Measurements from ENCODE around the gene LRRC7. TPM values are rescaled to one million over a fixed set of nuclear protein-coding genes. Genes with fewer than 3 reads are reported as not detected.

The LRRC7 gene
- total RNA-seq, 1 donor from 2014 or later: 11.5 TPM

GRCh38 chr1:69744381-69744780, 176.7 kb downstream of the LRRC7 start:
- Histone ChIP-seq H3K9me3 (ENCODE audit: control insufficient read depth in 3 of 3, low read length in 3 of 3) (no peaks in the 10 kb centered on the region), H3K4me1 (ENCODE audit: control insufficient read depth in 3 of 3, insufficient read depth in 3 of 3, low read length in 3 of 3) (no peaks in the 10 kb centered on the region), H3K9ac (ENCODE audit: low read depth in 1 of 3, low read length in 3 of 3) (no peak overlapping the region), H3K27me3 (ENCODE audit: control insufficient read depth in 3 of 3, insufficient read depth in 3 of 3, low read length in 3 of 3) (no peaks in the 10 kb centered on the region), H3K27ac (ENCODE audit: low read depth, low read length) (no peak overlapping the region), H3K36me3 (ENCODE audit: control insufficient read depth in 3 of 3, insufficient read depth in 3 of 3, low read length in 3 of 3) (no peaks in the 10 kb centered on the region), H3K4me3 (ENCODE audit: low read length in 3 of 3) (no peak overlapping the region)

- H3K4me3 ChIP-seq (ENCODE audit: low read length in 3 of 3): no peak overlapping the region
- no peak overlapping the region for H3K9ac ChIP-seq (ENCODE audit: low read depth in 1 of 3, low read length in 3 of 3)
- H3K27ac ChIP-seq (ENCODE audit: low read depth, low read length): no peak overlapping the region
- no peaks in the 10 kb centered on the region for H3K4me1 ChIP-seq (ENCODE audit: control insufficient read depth in 3 of 3, insufficient read depth in 3 of 3, low read length in 3 of 3)
- no peaks in the 10 kb centered on the region for H3K9me3 ChIP-seq (ENCODE audit: control insufficient read depth in 3 of 3, low read length in 3 of 3)
- no peaks in the 10 kb centered on the region for H3K36me3 ChIP-seq (ENCODE audit: control insufficient read depth in 3 of 3, insufficient read depth in 3 of 3, low read length in 3 of 3)
- H3K27me3 ChIP-seq (ENCODE audit: control insufficient read depth in 3 of 3, insufficient read depth in 3 of 3, low read length in 3 of 3): no peaks in the 10 kb centered on the region
Observed at GRCh38 chr1:69747207-69747606, 179.5 kb downstream of the LRRC7 start.

- Histone ChIP-seq H3K36me3 (ENCODE audit: control insufficient read depth in 3 of 3, insufficient read depth in 3 of 3, low read length in 3 of 3) (no peaks in the 10 kb centered on the region), H3K9me3 (ENCODE audit: control insufficient read depth in 3 of 3, low read length in 3 of 3) (no peaks in the 10 kb centered on the region), H3K9ac (ENCODE audit: low read depth in 1 of 3, low read length in 3 of 3) (no peak overlapping the region), H3K4me1 (ENCODE audit: control insufficient read depth in 3 of 3, insufficient read depth in 3 of 3, low read length in 3 of 3) (no peaks in the 10 kb centered on the region), H3K27me3 (ENCODE audit: control insufficient read depth in 3 of 3, insufficient read depth in 3 of 3, low read length in 3 of 3) (no peaks in the 10 kb centered on the region), H3K27ac (ENCODE audit: low read depth, low read length) (no peak overlapping the region), H3K4me3 (ENCODE audit: low read length in 3 of 3) (no peak overlapping the region)
Observed at GRCh38 chr1:69750638-69751037, 182.9 kb downstream of the LRRC7 start.

- no peak overlapping the region for H3K4me3 ChIP-seq (ENCODE audit: low read length in 3 of 3)
- no peaks in the 10 kb centered on the region for H3K4me1 ChIP-seq (ENCODE audit: control insufficient read depth in 3 of 3, insufficient read depth in 3 of 3, low read length in 3 of 3)
- no peak overlapping the region for H3K27ac ChIP-seq (ENCODE audit: low read depth, low read length)
- no peaks in the 10 kb centered on the region for H3K27me3 ChIP-seq (ENCODE audit: control insufficient read depth in 3 of 3, insufficient read depth in 3 of 3, low read length in 3 of 3)
- no peaks in the 10 kb centered on the region for H3K9me3 ChIP-seq (ENCODE audit: control insufficient read depth in 3 of 3, low read length in 3 of 3)
- no peaks in the 10 kb centered on the region for H3K36me3 ChIP-seq (ENCODE audit: control insufficient read depth in 3 of 3, insufficient read depth in 3 of 3, low read length in 3 of 3)
- no peak overlapping the region for H3K9ac ChIP-seq (ENCODE audit: low read depth in 1 of 3, low read length in 3 of 3)
Observed at GRCh38 chr1:69752831-69753230, 185.1 kb downstream of the LRRC7 start.

- Histone ChIP-seq H3K27me3 (ENCODE audit: control insufficient read depth in 3 of 3, insufficient read depth in 3 of 3, low read length in 3 of 3) (no peaks in the 10 kb centered on the region), H3K9ac (ENCODE audit: low read depth in 1 of 3, low read length in 3 of 3) (no peak overlapping the region), H3K4me3 (ENCODE audit: low read length in 3 of 3) (no peak overlapping the region), H3K4me1 (ENCODE audit: control insufficient read depth in 3 of 3, insufficient read depth in 3 of 3, low read length in 3 of 3) (no peaks in the 10 kb centered on the region), H3K36me3 (ENCODE audit: control insufficient read depth in 3 of 3, insufficient read depth in 3 of 3, low read length in 3 of 3) (no peaks in the 10 kb centered on the region), H3K27ac (ENCODE audit: low read depth, low read length) (no peak overlapping the region), H3K9me3 (ENCODE audit: control insufficient read depth in 3 of 3, low read length in 3 of 3) (no peaks in the 10 kb centered on the region)
Observed at GRCh38 chr1:69754521-69754920, 186.8 kb downstream of the LRRC7 start.

- Histone ChIP-seq H3K36me3 (ENCODE audit: control insufficient read depth in 3 of 3, insufficient read depth in 3 of 3, low read length in 3 of 3) (no peaks in the 10 kb centered on the region), H3K9ac (ENCODE audit: low read depth in 1 of 3, low read length in 3 of 3) (no peak overlapping the region), H3K9me3 (ENCODE audit: control insufficient read depth in 3 of 3, low read length in 3 of 3) (no peaks in the 10 kb centered on the region), H3K4me3 (ENCODE audit: low read length in 3 of 3) (no peak overlapping the region), H3K4me1 (ENCODE audit: control insufficient read depth in 3 of 3, insufficient read depth in 3 of 3, low read length in 3 of 3) (no peaks in the 10 kb centered on the region), H3K27ac (ENCODE audit: low read depth, low read length) (no peak overlapping the region), H3K27me3 (ENCODE audit: control insufficient read depth in 3 of 3, insufficient read depth in 3 of 3, low read length in 3 of 3) (no peaks in the 10 kb centered on the region)
Observed at GRCh38 chr1:69755647-69756046, 187.9 kb downstream of the LRRC7 start.

- no peak overlapping the region for H3K4me3 ChIP-seq (ENCODE audit: low read length in 3 of 3)
- no peak overlapping the region for H3K27ac ChIP-seq (ENCODE audit: low read depth, low read length)
- no peaks in the 10 kb centered on the region for H3K36me3 ChIP-seq (ENCODE audit: control insufficient read depth in 3 of 3, insufficient read depth in 3 of 3, low read length in 3 of 3)
- no peaks in the 10 kb centered on the region for H3K27me3 ChIP-seq (ENCODE audit: control insufficient read depth in 3 of 3, insufficient read depth in 3 of 3, low read length in 3 of 3)
- H3K4me1 ChIP-seq (ENCODE audit: control insufficient read depth in 3 of 3, insufficient read depth in 3 of 3, low read length in 3 of 3): no peaks in the 10 kb centered on the region
- H3K9ac ChIP-seq (ENCODE audit: low read depth in 1 of 3, low read length in 3 of 3): no peak overlapping the region
- no peaks in the 10 kb centered on the region for H3K9me3 ChIP-seq (ENCODE audit: control insufficient read depth in 3 of 3, low read length in 3 of 3)
Observed at GRCh38 chr1:69765951-69766350, 198.2 kb downstream of the LRRC7 start.

GRCh38 chr1:69766431-69767180, 198.9 kb downstream of the LRRC7 start:
- Histone ChIP-seq H3K36me3 (ENCODE audit: control insufficient read depth in 3 of 3, insufficient read depth in 3 of 3, low read length in 3 of 3) (no peaks in the 10 kb centered on the region), H3K4me1 (ENCODE audit: control insufficient read depth in 3 of 3, insufficient read depth in 3 of 3, low read length in 3 of 3) (no peaks in the 10 kb centered on the region), H3K27ac (ENCODE audit: low read depth, low read length) (no peak overlapping the region), H3K27me3 (ENCODE audit: control insufficient read depth in 3 of 3, insufficient read depth in 3 of 3, low read length in 3 of 3) (no peaks in the 10 kb centered on the region), H3K9ac (ENCODE audit: low read depth in 1 of 3, low read length in 3 of 3) (no peak overlapping the region), H3K4me3 (ENCODE audit: low read length in 3 of 3) (no peak overlapping the region), H3K9me3 (ENCODE audit: control insufficient read depth in 3 of 3, low read length in 3 of 3) (no peaks in the 10 kb centered on the region)

GRCh38 chr1:69776555-69776954, 208.8 kb downstream of the LRRC7 start:
- H3K9ac ChIP-seq (ENCODE audit: low read depth in 1 of 3, low read length in 3 of 3): no peak overlapping the region

GRCh38 chr1:69777423-69777822, 209.7 kb downstream of the LRRC7 start:
- no peak overlapping the region for H3K27ac ChIP-seq (ENCODE audit: low read depth, low read length)

More at GRCh38 chr1:69776555-69776954, 208.8 kb downstream of the LRRC7 start:
- no peaks in the 10 kb centered on the region for H3K27me3 ChIP-seq (ENCODE audit: control insufficient read depth in 3 of 3, insufficient read depth in 3 of 3, low read length in 3 of 3)
- no peak overlapping the region for H3K27ac ChIP-seq (ENCODE audit: low read depth, low read length)
- no peaks in the 10 kb centered on the region for H3K9me3 ChIP-seq (ENCODE audit: control insufficient read depth in 3 of 3, low read length in 3 of 3)
- no peaks in the 10 kb centered on the region for H3K36me3 ChIP-seq (ENCODE audit: control insufficient read depth in 3 of 3, insufficient read depth in 3 of 3, low read length in 3 of 3)
- no peaks in the 10 kb centered on the region for H3K4me1 ChIP-seq (ENCODE audit: control insufficient read depth in 3 of 3, insufficient read depth in 3 of 3, low read length in 3 of 3)
- H3K4me3 ChIP-seq (ENCODE audit: low read length in 3 of 3): no peak overlapping the region

More at GRCh38 chr1:69777423-69777822, 209.7 kb downstream of the LRRC7 start:
- H3K9ac ChIP-seq (ENCODE audit: low read depth in 1 of 3, low read length in 3 of 3): no peak overlapping the region
- H3K36me3 ChIP-seq (ENCODE audit: control insufficient read depth in 3 of 3, insufficient read depth in 3 of 3, low read length in 3 of 3): no peaks in the 10 kb centered on the region
- H3K4me3 ChIP-seq (ENCODE audit: low read length in 3 of 3): no peak overlapping the region
- H3K9me3 ChIP-seq (ENCODE audit: control insufficient read depth in 3 of 3, low read length in 3 of 3): no peaks in the 10 kb centered on the region
- H3K4me1 ChIP-seq (ENCODE audit: control insufficient read depth in 3 of 3, insufficient read depth in 3 of 3, low read length in 3 of 3): no peaks in the 10 kb centered on the region
- H3K27me3 ChIP-seq (ENCODE audit: control insufficient read depth in 3 of 3, insufficient read depth in 3 of 3, low read length in 3 of 3): no peaks in the 10 kb centered on the region
